Measurements from ENCODE around the gene FAM20A. TPM values are rescaled to one million over a fixed set of nuclear protein-coding genes. Genes with fewer than 3 reads are reported as not detected.
"Not testable (repeated sequence)": the region's sequence is repeated elsewhere in the genome, so short reads cannot be mapped to it uniquely, and the experiment has no call there.

FAM20A gene
- total and polyA plus RNA-seq, 2 donors (not counting 1 experiment from before 2014, with no cell fraction given): not detected

DNA sequence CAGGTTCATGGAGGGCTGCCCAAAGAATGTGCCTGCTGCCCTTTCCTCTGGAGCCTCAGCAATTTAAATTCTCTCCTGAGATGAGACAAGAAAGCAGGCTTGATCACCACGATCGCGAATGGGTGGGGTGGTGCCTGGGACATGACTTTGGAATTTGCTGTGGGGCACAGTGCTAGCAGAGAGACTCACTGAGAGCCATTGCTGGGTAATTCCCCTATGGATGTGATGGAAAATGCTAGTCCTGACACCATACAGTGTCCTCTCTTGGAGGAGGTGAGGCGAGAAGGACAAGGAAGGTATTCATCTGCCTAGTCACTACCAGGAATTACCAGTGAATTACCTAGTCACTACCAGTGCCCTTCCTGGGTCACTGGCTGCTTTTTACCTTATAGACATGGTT, 15.5 kb downstream of the FAM20A start:
- WGBS (ENCODE audit: insufficient coverage): 97% methylated on average over 4 of the region's 4 CpGs
- ChIA-PET CTCF (no interaction called here), POLR2A (no interaction called here)
- Histone ChIP-seq H3K36me3 (replicated peaks in 1 of 2; ENCODE audit: control extremely low read depth in 1 of 2, control insufficient read depth in 1 of 2, extremely low read depth in 1 of 2, insufficient read depth in 2 of 2, low read length in 1 of 2) (no peaks in the 10 kb centered on the region), H3K4me3 (ENCODE audit: control extremely low read depth in 1 of 5, extremely low read depth in 1 of 5, insufficient read depth in 1 of 5, low read depth in 2 of 5, low read length in 4 of 5) (no peak overlapping the region), H3K27ac (ENCODE audit: low read length in 2 of 2) (no peak overlapping the region), H3K4me1 (ENCODE audit: control insufficient read depth in 2 of 2, insufficient read depth in 2 of 2, low read length in 2 of 2) (no peaks in the 10 kb centered on the region), H2AFZ (ENCODE audit: insufficient read depth, low read depth, low read length, poor library complexity, severe bottlenecking) (no peak overlapping the region), H3K27me3 (replicated peaks in 1 of 4; ENCODE audit: control extremely low read depth in 1 of 4, control insufficient read depth in 3 of 4, insufficient read depth in 4 of 4, low read length in 3 of 4) (peaks cover 0 to 3% (median 0%) of the 10 kb centered on the region in 4 experiments), H3K4me2 (replicated peaks; ENCODE audit: low read depth, low read length, poor library complexity, severe bottlenecking) (no peak overlapping the region), H3K79me2 (ENCODE audit: control insufficient read depth, insufficient read depth, low read length) (no peaks in the 10 kb centered on the region), H3K9ac (ENCODE audit: low read length) (no peak overlapping the region), H4K20me1 (ENCODE audit: control insufficient read depth, insufficient read depth, low read length, poor library complexity, severe bottlenecking) (no peaks in the 10 kb centered on the region), H3K9me3 (ENCODE audit: control extremely low read depth in 1 of 3, control insufficient read depth in 2 of 3, insufficient read depth in 1 of 3, low read length in 2 of 3) (peaks cover 0 to 4% (median 0%) of the 10 kb centered on the region in 3 donors)
- no peak for TF ChIP-seq EZH2 (IDR thresholded peaks at IDR 0.05; ENCODE audit: borderline replicate concordance, insufficient read depth, low read depth, low read length, poor library complexity, severe bottlenecking)
- TF ChIP-seq, protein P1, sequence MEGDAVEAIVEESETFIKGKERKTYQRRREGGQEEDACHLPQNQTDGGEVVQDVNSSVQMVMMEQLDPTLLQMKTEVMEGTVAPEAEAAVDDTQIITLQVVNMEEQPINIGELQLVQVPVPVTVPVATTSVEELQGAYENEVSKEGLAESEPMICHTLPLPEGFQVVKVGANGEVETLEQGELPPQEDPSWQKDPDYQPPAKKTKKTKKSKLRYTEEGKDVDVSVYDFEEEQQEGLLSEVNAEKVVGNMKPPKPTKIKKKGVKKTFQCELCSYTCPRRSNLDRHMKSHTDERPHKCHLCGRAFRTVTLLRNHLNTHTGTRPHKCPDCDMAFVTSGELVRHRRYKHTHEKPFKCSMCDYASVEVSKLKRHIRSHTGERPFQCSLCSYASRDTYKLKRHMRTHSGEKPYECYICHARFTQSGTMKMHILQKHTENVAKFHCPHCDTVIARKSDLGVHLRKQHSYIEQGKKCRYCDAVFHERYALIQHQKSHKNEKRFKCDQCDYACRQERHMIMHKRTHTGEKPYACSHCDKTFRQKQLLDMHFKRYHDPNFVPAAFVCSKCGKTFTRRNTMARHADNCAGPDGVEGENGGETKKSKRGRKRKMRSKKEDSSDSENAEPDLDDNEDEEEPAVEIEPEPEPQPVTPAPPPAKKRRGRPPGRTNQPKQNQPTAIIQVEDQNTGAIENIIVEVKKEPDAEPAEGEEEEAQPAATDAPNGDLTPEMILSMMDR (IDR thresholded peaks at IDR 0.05): no peak
- DNase-seq: no peak
- Mint-ChIP-seq H3K27me3 (peaks cover 29% of the 10 kb centered on the region), H3K27ac (no peak overlapping the region), H3K4me1 (no peaks in the 10 kb centered on the region), H3K4me3 (no peak overlapping the region), H3K9me3 (ENCODE audit: insufficient read depth) (no peaks in the 10 kb centered on the region)
- no peak for ATAC-seq (ENCODE audit: low read depth)
- intact Hi-C loops (cut with micrococcal nuclease): no loop called here

- POLR2A ChIA-PET: no interaction called here
- 94% methylated on average over 4 of the region's 5 CpGs for WGBS (ENCODE audit: insufficient coverage)
Measured at GRCh38 chr17:68584581-68585303, 16.4 kb downstream of the FAM20A start.

DNA sequence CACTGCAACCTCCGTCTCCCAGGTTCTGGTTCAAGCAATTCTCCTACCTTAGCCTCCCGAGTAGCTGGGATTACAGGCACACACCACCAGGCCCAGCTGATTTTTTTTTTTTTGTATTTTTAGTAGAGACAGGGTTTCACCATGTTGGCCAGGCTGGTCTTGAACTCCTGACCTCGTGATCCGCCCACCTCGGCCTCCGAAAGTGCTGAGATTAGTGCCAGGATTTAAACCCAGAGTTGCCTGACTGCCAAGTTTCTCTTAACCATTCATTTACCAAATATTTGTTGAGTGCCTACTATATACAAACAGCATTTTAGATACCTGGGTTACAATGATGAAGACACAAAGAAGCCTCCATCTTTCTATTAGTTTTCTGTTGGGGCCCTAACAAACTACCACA, 18.3 kb downstream of the FAM20A start:
- H3K4me3 ChIP-seq (ENCODE audit: control extremely low read depth in 1 of 5, extremely low read depth in 1 of 5, insufficient read depth in 1 of 5, low read depth in 2 of 5, low read length in 4 of 5); H3K4me1 Mint-ChIP-seq; H4K20me1 ChIP-seq (ENCODE audit: control insufficient read depth, insufficient read depth, low read length, poor library complexity, severe bottlenecking); H3K79me2 ChIP-seq (ENCODE audit: control insufficient read depth, insufficient read depth, low read length); POLR2A ChIA-PET; H3K9me3 Mint-ChIP-seq (ENCODE audit: insufficient read depth); H3K27ac ChIP-seq (ENCODE audit: low read length in 2 of 2); H3K4me1 ChIP-seq (ENCODE audit: control insufficient read depth in 2 of 2, insufficient read depth in 2 of 2, low read length in 2 of 2); DNase-seq; CTCF ChIA-PET; H3K36me3 ChIP-seq (replicated peaks in 1 of 2; ENCODE audit: control extremely low read depth in 1 of 2, control insufficient read depth in 1 of 2, extremely low read depth in 1 of 2, insufficient read depth in 2 of 2, low read length in 1 of 2); H2AFZ ChIP-seq (ENCODE audit: insufficient read depth, low read depth, low read length, poor library complexity, severe bottlenecking); intact Hi-C loops (cut with micrococcal nuclease); H3K9me3 ChIP-seq (ENCODE audit: control extremely low read depth in 1 of 3, control insufficient read depth in 2 of 3, insufficient read depth in 1 of 3, low read length in 2 of 3); H3K27me3 ChIP-seq (replicated peaks in 1 of 4; ENCODE audit: control extremely low read depth in 1 of 4, control insufficient read depth in 3 of 4, insufficient read depth in 4 of 4, low read length in 3 of 4); H3K27ac Mint-ChIP-seq; H3K9ac ChIP-seq (ENCODE audit: low read length); ATAC-seq (ENCODE audit: low read depth); H3K4me2 ChIP-seq (replicated peaks; ENCODE audit: low read depth, low read length, poor library complexity, severe bottlenecking); H3K4me3 Mint-ChIP-seq: not testable (repeated sequence)
- WGBS (ENCODE audit: insufficient coverage): 100% methylated on average over 4 of the region's 6 CpGs
- peaks cover 28% of the 10 kb centered on the region for H3K27me3 Mint-ChIP-seq

More at GRCh38 chr17:68584581-68585303, 16.4 kb downstream of the FAM20A start:
- Mint-ChIP-seq H3K4me3 (no peak overlapping the region), H3K27ac (no peak overlapping the region), H3K4me1 (no peaks in the 10 kb centered on the region), H3K27me3 (peaks cover 31% of the 10 kb centered on the region), H3K9me3 (ENCODE audit: insufficient read depth) (no peaks in the 10 kb centered on the region)
- Histone ChIP-seq H3K9me3 (ENCODE audit: control extremely low read depth in 1 of 3, control insufficient read depth in 2 of 3, insufficient read depth in 1 of 3, low read length in 2 of 3) (peaks cover 0 to 4% (median 0%) of the 10 kb centered on the region in 3 donors), H3K4me3 (ENCODE audit: control extremely low read depth in 1 of 5, extremely low read depth in 1 of 5, insufficient read depth in 1 of 5, low read depth in 2 of 5, low read length in 4 of 5) (no peak overlapping the region), H4K20me1 (ENCODE audit: control insufficient read depth, insufficient read depth, low read length, poor library complexity, severe bottlenecking) (no peaks in the 10 kb centered on the region), H3K79me2 (ENCODE audit: control insufficient read depth, insufficient read depth, low read length) (no peaks in the 10 kb centered on the region), H2AFZ (ENCODE audit: insufficient read depth, low read depth, low read length, poor library complexity, severe bottlenecking) (no peak overlapping the region), H3K27ac (ENCODE audit: low read length in 2 of 2) (no peak overlapping the region), H3K4me2 (replicated peaks; ENCODE audit: low read depth, low read length, poor library complexity, severe bottlenecking) (no peak overlapping the region), H3K27me3 (replicated peaks in 1 of 4; ENCODE audit: control extremely low read depth in 1 of 4, control insufficient read depth in 3 of 4, insufficient read depth in 4 of 4, low read length in 3 of 4) (peaks cover 0 to 3% (median 0%) of the 10 kb centered on the region in 4 experiments), H3K4me1 (ENCODE audit: control insufficient read depth in 2 of 2, insufficient read depth in 2 of 2, low read length in 2 of 2) (no peaks in the 10 kb centered on the region), H3K36me3 (replicated peaks in 1 of 2; ENCODE audit: control extremely low read depth in 1 of 2, control insufficient read depth in 1 of 2, extremely low read depth in 1 of 2, insufficient read depth in 2 of 2, low read length in 1 of 2) (no peaks in the 10 kb centered on the region), H3K9ac (ENCODE audit: low read length) (no peak overlapping the region)
- DNase-seq (no peak), ATAC-seq (ENCODE audit: low read depth) (no peak)
- intact Hi-C loops (cut with micrococcal nuclease): no loop called here
- TF ChIP-seq, protein P1 (IDR thresholded peaks at IDR 0.05): no peak
- CTCF ChIA-PET: no interaction called here

All from B cell (primary cell).